ENCODE measurements around the gene MALT1. TPM values are rescaled to one million over a fixed set of nuclear protein-coding genes. Genes with fewer than 3 reads are reported as not detected.
"Not testable (repeated sequence)": the region's sequence is repeated elsewhere in the genome, so short reads cannot be mapped to it uniquely, and the experiment has no call there.

The MALT1 gene
- total RNA-seq, 1 donor from 2014 or later: 11.8 TPM

DNA sequence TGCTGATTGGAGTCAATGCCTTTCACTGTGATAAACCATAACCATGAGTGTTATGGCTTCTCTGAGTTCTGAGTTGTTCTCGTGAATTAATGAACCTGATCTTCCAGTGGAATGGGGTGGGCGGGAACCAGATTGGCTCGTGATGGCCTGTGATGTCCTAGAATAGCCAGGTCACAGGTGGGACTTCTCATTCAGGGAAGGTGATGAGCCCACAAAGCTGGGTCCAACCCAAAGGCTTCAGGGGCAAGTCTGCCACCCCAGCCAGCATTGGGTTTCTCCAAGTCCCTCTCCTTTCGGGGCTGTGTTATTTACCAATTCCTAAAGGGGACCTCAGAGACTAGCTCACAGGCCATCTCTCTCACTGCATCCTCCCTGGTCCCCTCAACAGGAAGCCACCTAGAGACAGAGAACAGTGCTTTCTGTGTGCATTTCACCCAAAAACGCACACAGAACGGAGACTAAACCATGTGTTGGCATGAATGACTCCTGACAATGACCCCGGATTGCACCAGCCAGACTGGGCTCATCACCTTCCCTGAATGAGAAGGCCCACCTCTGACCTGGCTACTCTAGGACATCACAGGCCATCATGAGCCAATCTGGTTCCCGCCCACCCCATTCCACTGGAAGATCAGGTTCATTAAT, 85.5 kb downstream of the MALT1 start:
- no peak for ATAC-seq
- intact Hi-C loops (cut with DNase I): no loop called here

DNA sequence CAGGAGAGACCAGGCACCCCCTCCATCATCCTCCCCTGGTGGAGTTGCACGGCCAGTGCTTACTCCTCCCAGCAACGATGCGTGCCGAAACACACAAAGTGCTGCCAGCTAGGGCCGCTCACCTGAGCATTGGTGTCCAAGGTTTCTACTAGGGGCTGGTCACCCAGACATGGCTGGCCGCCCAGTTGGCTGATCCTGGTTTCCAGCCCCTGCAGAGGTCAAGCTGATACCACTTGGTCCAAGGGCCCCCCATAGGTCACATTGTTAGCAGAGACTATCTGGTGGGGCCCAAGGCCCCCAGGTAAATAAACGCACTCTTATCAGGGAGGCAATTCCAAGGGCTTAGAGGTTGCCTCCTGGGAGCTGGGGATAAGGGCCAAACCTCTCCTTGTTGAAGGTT, 86.1 kb downstream of the MALT1 start:
- DNase-seq (ENCODE audit: missing footprints); ATAC-seq; intact Hi-C loops (cut with DNase I): not testable (repeated sequence)

More for the DNA sequence above, 85.5 kb downstream of the MALT1 start:
- DNase-seq (ENCODE audit: missing footprints): no peak

DNA sequence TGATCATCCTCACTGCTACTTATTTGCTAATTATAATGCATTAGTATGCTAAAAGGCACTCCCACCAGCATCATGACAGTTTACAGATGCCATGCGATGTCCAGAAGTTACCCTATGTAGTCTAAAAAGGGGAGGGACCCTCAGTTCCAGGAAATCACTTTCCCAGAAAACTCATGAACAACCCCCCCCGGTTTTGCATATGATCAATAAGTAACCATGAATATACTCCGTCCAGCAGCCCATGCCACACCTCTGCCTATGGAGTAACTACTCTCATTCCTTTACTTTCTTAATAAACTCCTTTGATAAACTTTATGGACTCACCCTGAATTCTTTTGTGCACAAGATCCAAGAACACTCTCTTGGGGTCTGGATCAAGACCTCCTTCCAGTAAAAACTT, 86.8 kb downstream of the MALT1 start:
- no peak for DNase-seq (ENCODE audit: missing footprints)
- intact Hi-C loops (cut with DNase I): no loop called here
- ATAC-seq: no peak

- ATAC-seq (no peak), DNase-seq (ENCODE audit: missing footprints) (no peak)
- intact Hi-C loops (cut with DNase I): no loop called here
These were observed 87.3 kb downstream of the MALT1 start for GRCh38 chr18:58758606-58759005.

GRCh38 chr18:58761241-58761969, 90.1 kb downstream of the MALT1 start:
- peak; percentile 64 for ATAC-seq
- DNase-seq (ENCODE audit: missing footprints): no peak
- intact Hi-C loops (cut with DNase I): loop anchor here (5.0 kb wide), 4 partner anchors 34 to 359 kb away; partner anchors contain the start of genes ALPK2 and MALT1

- DNase-seq (ENCODE audit: missing footprints): no peak
- intact Hi-C loops (cut with DNase I): loop anchor here (5.0 kb wide), 4 partner anchors 35 to 360 kb away; partner anchors contain the start of genes ALPK2 and MALT1
- no peak for ATAC-seq
These were observed 90.9 kb downstream of the MALT1 start for GRCh38 chr18:58761970-58762780.

DNA sequence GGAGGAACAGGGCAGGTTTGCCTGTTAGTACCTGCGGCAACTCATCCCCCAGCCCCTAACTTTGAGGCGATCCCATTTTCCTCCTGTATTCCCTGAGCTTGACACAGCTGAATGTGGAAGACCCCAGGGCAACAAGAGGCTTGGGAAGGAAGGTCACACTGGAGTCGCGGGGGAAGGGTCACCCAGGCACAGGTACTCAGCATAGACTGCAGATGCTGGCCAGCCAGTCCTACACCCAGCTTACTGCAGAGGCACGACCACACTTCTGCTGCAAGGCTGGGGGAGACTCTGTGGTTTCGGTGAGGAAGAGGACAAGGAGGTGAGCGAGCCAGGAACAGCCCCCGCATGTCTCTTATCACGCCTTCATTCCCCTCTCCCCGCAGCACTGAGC, 91.5 kb downstream of the MALT1 start:
- ATAC-seq: no peak
- intact Hi-C loops (cut with DNase I): loop anchor here (5.0 kb wide), 4 partner anchors 35 to 360 kb away; partner anchors contain the start of genes ALPK2 and MALT1
- DNase-seq (ENCODE audit: missing footprints): no peak

GRCh38 chr18:58766164-58766563, 94.9 kb downstream of the MALT1 start:
- ATAC-seq (no peak), DNase-seq (ENCODE audit: missing footprints) (no peak)
- intact Hi-C loops (cut with DNase I): no loop called here

DNA sequence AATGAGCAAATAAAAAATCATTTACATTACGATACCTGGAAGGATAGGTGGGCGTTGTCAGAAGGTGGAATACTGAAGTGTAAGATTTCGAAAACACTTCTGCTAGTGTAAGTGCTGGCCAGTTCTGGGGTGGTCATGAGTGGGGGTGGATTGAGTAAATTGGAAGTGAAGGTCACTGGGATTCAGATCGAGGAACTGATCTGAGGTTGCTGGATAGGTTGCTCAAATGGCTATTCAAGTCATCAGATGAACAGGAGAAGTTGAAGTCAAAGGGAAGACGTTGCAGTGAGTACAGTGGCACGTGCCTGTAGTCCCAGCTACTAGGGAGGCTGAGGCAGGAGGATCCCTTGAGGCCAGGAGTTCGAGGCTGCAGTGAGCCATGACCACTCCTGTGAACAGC, 95.7 kb downstream of the MALT1 start:
- no peak for DNase-seq (ENCODE audit: missing footprints)
- no peak for ATAC-seq
- intact Hi-C loops (cut with DNase I): no loop called here

- intact Hi-C loops (cut with DNase I): no loop called here
- ATAC-seq (peak; percentile 91), DNase-seq (ENCODE audit: missing footprints) (peak; percentile 84)
These were observed 97.2 kb downstream of the MALT1 start for GRCh38 chr18:58768293-58768974.

GRCh38 chr18:58769321-58769720, 98.1 kb downstream of the MALT1 start:
- DNase-seq (ENCODE audit: missing footprints): no peak
- intact Hi-C loops (cut with DNase I): no loop called here
- no peak for ATAC-seq

GRCh38 chr18:58770601-58771000, 99.3 kb downstream of the MALT1 start:
- ATAC-seq: no peak
- no peak for DNase-seq (ENCODE audit: missing footprints)
- intact Hi-C loops (cut with DNase I): loop anchor here (10.0 kb wide), 1 partner anchor 524 kb away; no protein-coding TSS in a partner anchor

GRCh38 chr18:58772161-58772560, 100.9 kb downstream of the MALT1 start:
- DNase-seq (ENCODE audit: missing footprints): no peak
- no peak for ATAC-seq
- intact Hi-C loops (cut with DNase I): loop anchor here (10.0 kb wide), 1 partner anchor 523 kb away; no protein-coding TSS in a partner anchor

GRCh38 chr18:58776084-58776483, 104.8 kb downstream of the MALT1 start:
- ATAC-seq (no peak), DNase-seq (ENCODE audit: missing footprints) (no peak)
- intact Hi-C loops (cut with DNase I): loop anchor here (10.0 kb wide), 1 partner anchor 519 kb away; no protein-coding TSS in a partner anchor

GRCh38 chr18:58776541-58776940, 105.3 kb downstream of the MALT1 start:
- intact Hi-C loops (cut with DNase I): loop anchor here (10.0 kb wide), 1 partner anchor 518 kb away; no protein-coding TSS in a partner anchor
- DNase-seq (ENCODE audit: missing footprints); ATAC-seq: not testable (repeated sequence)

GRCh38 chr18:58777471-58777870, 106.2 kb downstream of the MALT1 start:
- intact Hi-C loops (cut with DNase I): loop anchor here (10.0 kb wide), 1 partner anchor 517 kb away; no protein-coding TSS in a partner anchor
- DNase-seq (ENCODE audit: missing footprints) (no peak), ATAC-seq (no peak)

GRCh38 chr18:58779529-58779928, 108.3 kb downstream of the MALT1 start:
- no peak for ATAC-seq

GRCh38 chr18:58780045-58780444, 108.8 kb downstream of the MALT1 start:
- ATAC-seq (no peak), DNase-seq (ENCODE audit: missing footprints) (no peak)
- intact Hi-C loops (cut with DNase I): no loop called here

More at GRCh38 chr18:58779529-58779928, 108.3 kb downstream of the MALT1 start:
- DNase-seq (ENCODE audit: missing footprints): no peak
- intact Hi-C loops (cut with DNase I): loop anchor here (10.0 kb wide), 1 partner anchor 515 kb away; no protein-coding TSS in a partner anchor
